Breast epithelium (tissue), 3 donors: ENCODE data around the gene MYO1C.

Source experiments
- POLR2A ChIP-seq: fragments of 450-650 bp; IDR thresholded peaks from one replicate; pipeline ENCODE4 v1.6.1; 2016; ENCODE audit warnings: antibody characterized with exemption, mild to moderate bottlenecking, moderate library complexity
- POLR2AphosphoS5 ChIP-seq, 3 donors: sonication (generic); formaldehyde crosslinking; IDR thresholded peaks; one replicate each; pipeline ENCODE4 v1.6.1; 2017; ENCODE audit warnings: antibody characterized with exemption in 3 of 3
- TF ChIP-seq, protein P1 (sequence below), 3 donors: fragments of 450-650 bp; IDR thresholded peaks; one replicate each; pipeline ENCODE4 v1.5.1; 2016 to 2017; ENCODE audit warnings: antibody characterized with exemption in 3 of 3, mild to moderate bottlenecking in 3 of 3, moderate library complexity in 3 of 3

DNA sequence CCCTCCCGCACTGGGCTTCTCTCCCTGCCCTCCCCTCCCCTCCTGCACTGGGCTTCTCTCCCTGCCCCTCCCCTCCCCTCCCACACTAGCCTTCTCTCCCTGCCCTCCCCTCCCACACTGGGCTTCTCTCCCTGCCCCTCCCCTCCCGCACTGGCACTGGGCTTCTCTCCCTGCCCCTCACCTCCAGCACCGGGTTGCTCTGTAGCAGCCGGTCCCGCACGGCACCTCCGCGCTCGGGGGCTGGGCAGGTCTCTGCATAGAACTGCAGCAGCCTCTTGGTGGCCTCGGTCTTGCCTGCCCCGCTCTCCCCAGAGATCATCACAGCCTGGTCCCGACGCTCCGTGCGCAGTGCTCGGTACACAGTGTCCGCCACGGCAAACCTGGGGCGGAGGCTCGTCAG, 9.8 kb downstream of the MYO1C start:
- no peak for TF ChIP-seq POLR2A
- TF ChIP-seq, protein P1, sequence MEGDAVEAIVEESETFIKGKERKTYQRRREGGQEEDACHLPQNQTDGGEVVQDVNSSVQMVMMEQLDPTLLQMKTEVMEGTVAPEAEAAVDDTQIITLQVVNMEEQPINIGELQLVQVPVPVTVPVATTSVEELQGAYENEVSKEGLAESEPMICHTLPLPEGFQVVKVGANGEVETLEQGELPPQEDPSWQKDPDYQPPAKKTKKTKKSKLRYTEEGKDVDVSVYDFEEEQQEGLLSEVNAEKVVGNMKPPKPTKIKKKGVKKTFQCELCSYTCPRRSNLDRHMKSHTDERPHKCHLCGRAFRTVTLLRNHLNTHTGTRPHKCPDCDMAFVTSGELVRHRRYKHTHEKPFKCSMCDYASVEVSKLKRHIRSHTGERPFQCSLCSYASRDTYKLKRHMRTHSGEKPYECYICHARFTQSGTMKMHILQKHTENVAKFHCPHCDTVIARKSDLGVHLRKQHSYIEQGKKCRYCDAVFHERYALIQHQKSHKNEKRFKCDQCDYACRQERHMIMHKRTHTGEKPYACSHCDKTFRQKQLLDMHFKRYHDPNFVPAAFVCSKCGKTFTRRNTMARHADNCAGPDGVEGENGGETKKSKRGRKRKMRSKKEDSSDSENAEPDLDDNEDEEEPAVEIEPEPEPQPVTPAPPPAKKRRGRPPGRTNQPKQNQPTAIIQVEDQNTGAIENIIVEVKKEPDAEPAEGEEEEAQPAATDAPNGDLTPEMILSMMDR (IDR thresholded peaks at IDR 0.05) = no peak
- no peak for TF ChIP-seq POLR2AphosphoS5 (IDR thresholded peaks at IDR 0.05)
